ENCODE data around the gene RAD17.
"Not testable (repeated sequence)": the region's sequence is repeated elsewhere in the genome, so short reads cannot be mapped to it uniquely, and the experiment has no call there.

RAD17 gene

GRCh38 chr5:69369340-69370121, at the start of gene RAD17, which contains the start of the genes AK6 and TAF9:
Gene RAD17 (plus strand): TSS chr5:69369818. CDS start chr5:69372209, 2,391 bp downstream.
Gene AK6 (minus strand): TSS chr5:69369520. CDS start chr5:69369490, 30 bp downstream.
Gene TAF9 (minus strand): TSS chr5:69369520. CDS start chr5:69365737, 3,783 bp downstream.
- peak; percentile 82 to 84 for DNase-seq

GRCh38 chr5:69326365-69326764, 43.3 kb upstream of the RAD17 start:
- no peak for DNase-seq

GRCh38 chr5:69329905-69330489, 39.6 kb upstream of the RAD17 start:
- no peak for DNase-seq

GRCh38 chr5:69331528-69332445, 37.8 kb upstream of the RAD17 start:
- DNase-seq = no peak

GRCh38 chr5:69333668-69334315, 35.8 kb upstream of the RAD17 start:
- DNase-seq = not testable (repeated sequence)

- peak; percentile 67 to 73 for DNase-seq
Observed at GRCh38 chr5:69334793-69335268, 34.8 kb upstream of the RAD17 start.

GRCh38 chr5:69335341-69335935, 34.2 kb upstream of the RAD17 start:
- no peak for DNase-seq

GRCh38 chr5:69341520-69342161, 28.0 kb upstream of the RAD17 start:
- DNase-seq = no peak

- DNase-seq = no peak
Observed at GRCh38 chr5:69343083-69343482, 26.5 kb upstream of the RAD17 start.

- no peak for DNase-seq
Observed at GRCh38 chr5:69350664-69351063, 19.0 kb upstream of the RAD17 start.

- DNase-seq = no peak
Observed at GRCh38 chr5:69359699-69360098, 9.9 kb upstream of the RAD17 start.

- DNase-seq = no peak
Observed at GRCh38 chr5:69360442-69360841, 9.2 kb upstream of the RAD17 start.

- no peak for DNase-seq
Observed at GRCh38 chr5:69364414-69364813, 5.2 kb upstream of the RAD17 start.

GRCh38 chr5:69364850-69365249, 4.8 kb upstream of the RAD17 start:
- DNase-seq = no peak

- no peak for DNase-seq
Observed at GRCh38 chr5:69367697-69368279, 1.8 kb upstream of the RAD17 start.

GRCh38 chr5:69368458-69369339, 919 bp upstream of the RAD17 start:
- peak in 1 of 2 donors; percentile 12 for DNase-seq

GRCh38 chr5:69370335-69370734, 717 bp downstream of the RAD17 start:
- not testable (repeated sequence) for DNase-seq

GRCh38 chr5:69372394-69372793, 2.8 kb downstream of the RAD17 start:
- DNase-seq = no peak

GRCh38 chr5:69374911-69375446, 5.4 kb downstream of the RAD17 start:
- DNase-seq = no peak

- DNase-seq = no peak
Observed at GRCh38 chr5:69378376-69378775, 8.8 kb downstream of the RAD17 start.

All from stimulated activated CD4-positive, alpha-beta T cell treated with anti-CD3 and anti-CD28 coated beads, Interleukin-2, amount 100 ng/mL, for 48 hours (primary cell).